OCI-LY1 (cell line): ENCODE data around the gene USP49.

Experiments used
- EZH2 ChIP-seq: fragments of 200-600 bp; sonication (generic), shearing (Covaris generic); IDR thresholded peaks from 2 replicates; pipeline ENCODE4 v1.8.0; 2017; ENCODE audit warnings: borderline replicate concordance, mixed run types, mild to moderate bottlenecking, antibody characterized with exemption, low read length, moderate library complexity, mixed read lengths
- TF ChIP-seq, protein P1 (sequence below): fragments of 200-600 bp; sonication (generic), shearing (Covaris generic); IDR thresholded peaks from 2 replicates; pipeline ENCODE4 v1.5.1; 2017; ENCODE audit warnings: mild to moderate bottlenecking, antibody characterized with exemption, low read length, moderate library complexity, mixed read lengths

DNA sequence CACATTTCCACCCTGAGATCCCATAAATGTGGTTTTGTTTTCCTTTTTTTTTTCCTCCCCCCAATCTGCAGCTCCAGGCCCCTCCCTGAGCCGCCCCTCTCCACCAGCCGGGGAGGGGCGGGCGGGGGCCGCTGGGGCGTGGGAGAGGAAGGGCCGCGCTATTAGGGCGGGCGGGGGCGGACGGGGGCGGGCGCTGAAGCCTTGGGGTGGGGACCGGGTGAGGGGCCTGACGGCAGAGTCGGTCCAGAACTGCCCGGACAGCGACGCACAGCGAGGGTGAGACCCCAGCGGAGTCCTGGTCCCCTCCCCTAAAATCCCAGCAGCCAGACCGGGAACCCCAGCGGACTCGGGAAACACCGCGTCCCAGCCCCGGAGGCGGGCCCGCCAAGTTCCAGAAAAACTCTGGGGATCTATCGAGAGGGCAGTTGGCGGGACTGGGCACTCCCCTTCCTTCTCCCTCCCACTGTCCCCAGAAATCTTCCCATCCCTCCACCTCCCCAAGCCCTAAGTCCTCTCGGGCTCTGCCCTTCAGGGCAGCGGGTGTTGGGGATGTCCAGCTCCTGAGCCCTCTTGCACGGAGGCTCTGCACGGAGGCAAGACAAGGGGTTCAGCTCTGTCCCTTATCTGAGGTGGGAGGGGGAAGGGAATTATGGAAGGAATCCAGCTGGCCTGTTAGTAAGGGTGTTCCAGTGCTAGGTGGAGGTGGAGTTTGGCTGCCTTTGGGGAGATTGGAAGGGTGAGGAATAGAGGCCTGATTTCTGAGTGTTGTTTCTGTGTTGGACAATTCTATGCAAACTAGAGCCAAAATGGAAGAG is 114.4 kb downstream of the USP49 start, which contains the start of gene PRICKLE4:
- TF ChIP-seq, protein P1, sequence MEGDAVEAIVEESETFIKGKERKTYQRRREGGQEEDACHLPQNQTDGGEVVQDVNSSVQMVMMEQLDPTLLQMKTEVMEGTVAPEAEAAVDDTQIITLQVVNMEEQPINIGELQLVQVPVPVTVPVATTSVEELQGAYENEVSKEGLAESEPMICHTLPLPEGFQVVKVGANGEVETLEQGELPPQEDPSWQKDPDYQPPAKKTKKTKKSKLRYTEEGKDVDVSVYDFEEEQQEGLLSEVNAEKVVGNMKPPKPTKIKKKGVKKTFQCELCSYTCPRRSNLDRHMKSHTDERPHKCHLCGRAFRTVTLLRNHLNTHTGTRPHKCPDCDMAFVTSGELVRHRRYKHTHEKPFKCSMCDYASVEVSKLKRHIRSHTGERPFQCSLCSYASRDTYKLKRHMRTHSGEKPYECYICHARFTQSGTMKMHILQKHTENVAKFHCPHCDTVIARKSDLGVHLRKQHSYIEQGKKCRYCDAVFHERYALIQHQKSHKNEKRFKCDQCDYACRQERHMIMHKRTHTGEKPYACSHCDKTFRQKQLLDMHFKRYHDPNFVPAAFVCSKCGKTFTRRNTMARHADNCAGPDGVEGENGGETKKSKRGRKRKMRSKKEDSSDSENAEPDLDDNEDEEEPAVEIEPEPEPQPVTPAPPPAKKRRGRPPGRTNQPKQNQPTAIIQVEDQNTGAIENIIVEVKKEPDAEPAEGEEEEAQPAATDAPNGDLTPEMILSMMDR = no peak
- no peak for TF ChIP-seq EZH2
